Naive B cell (primary cell): Measurements from ENCODE around the gene CORO2B. TPM values are rescaled to one million over a fixed set of nuclear protein-coding genes. Genes with fewer than 3 reads are reported as not detected.

Source experiments
- ATAC-seq, 2 donors: fragments of 150-1000 bp; cut with Tn5 transposase; 2 replicates each; pipeline ENCODE4 v1.10.0; 2021; ENCODE audit warnings: low read depth in 2 of 2, mild to moderate bottlenecking in 2 of 2, moderate library complexity in 2 of 2
- DNase-seq: peaks from one replicate; pipeline ENCODE4 v3.0.0; 2022
- H3K27ac Mint-ChIP-seq, 6 donors: one replicate each; pipeline ENCODE4 v1.8.0; 2020 to 2022; ENCODE audit warnings: mild to moderate bottlenecking in 6 of 6, mixed read lengths in 6 of 6, moderate library complexity in 5 of 6, inconsistent platforms in 2 of 6
- H3K27me3 Mint-ChIP-seq, 3 donors: one replicate each; pipeline ENCODE4 v1.8.0; 2021 to 2022; ENCODE audit warnings: mixed read lengths in 3 of 3, mild to moderate bottlenecking in 1 of 3
- H3K36me3 Mint-ChIP-seq, 2 donors: one replicate each; pipeline ENCODE4 v1.8.0; 2020 to 2022; ENCODE audit warnings: mixed read lengths in 2 of 2, inconsistent platforms in 1 of 2, mild to moderate bottlenecking in 1 of 2
- H3K4me1 Mint-ChIP-seq, 3 donors: one replicate each; pipeline ENCODE4 v1.8.0; 2020 to 2022; ENCODE audit warnings: mixed read lengths in 3 of 3, inconsistent platforms in 1 of 3, mild to moderate bottlenecking in 1 of 3, moderate library complexity in 1 of 3
- H3K4me3 Mint-ChIP-seq, 8 donors: one replicate each; pipeline ENCODE4 v1.8.0; 2020 to 2022; ENCODE audit warnings: mild to moderate bottlenecking in 8 of 8, mixed read lengths in 8 of 8, moderate library complexity in 8 of 8, inconsistent platforms in 2 of 8
- H3K9me3 Mint-ChIP-seq, 7 donors: one replicate each; pipeline ENCODE4 v1.8.0; 2020 to 2022; ENCODE audit warnings: mixed read lengths in 7 of 7, mild to moderate bottlenecking in 5 of 7, inconsistent platforms in 2 of 7, moderate library complexity in 1 of 7
- polyA plus RNA-seq, 6 donors: library from polyadenylated mRNA; unstranded; fragments of 300-500 nt; fragmentation: Illumina TruSeq; gene quantifications; one replicate each; pipeline ENCODE4 v1.2.3, GENCODE V29; 2021; ENCODE audit warnings: low read depth in 6 of 6

Gene CORO2B
- polyA plus RNA-seq, 6 donors from 2014 or later, result 3.4 to 11.3 (median 4.8) TPM

DNA sequence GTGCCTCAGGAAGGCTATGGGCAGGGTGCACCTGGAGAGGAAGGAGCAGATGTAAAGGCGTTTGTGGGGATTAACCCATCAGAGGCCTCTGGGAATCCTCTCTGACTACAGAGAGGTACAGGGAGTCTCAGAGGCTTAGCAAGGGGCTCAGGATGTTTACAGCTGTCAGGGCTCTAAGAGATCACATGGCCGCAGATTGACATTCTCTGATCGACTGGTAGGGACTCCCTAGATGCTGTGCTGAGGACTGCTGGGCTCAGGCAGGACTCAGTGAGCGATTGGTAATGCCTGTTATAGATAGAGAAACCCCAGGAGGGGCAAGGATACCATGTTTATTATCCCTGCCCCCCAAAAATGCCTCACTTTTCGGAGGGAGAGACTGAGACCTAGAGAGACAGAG lies 103.5 kb downstream of the CORO2B start:
- no peaks in the 10 kb centered on the region for H3K36me3 Mint-ChIP-seq
- H3K27me3 Mint-ChIP-seq, result no peaks in the 10 kb centered on the region
- no peaks in the 10 kb centered on the region for H3K9me3 Mint-ChIP-seq
- DNase-seq (no peak), ATAC-seq (no peak)
- peak overlapping the region in 1 of 6 donors; percentile 16 for H3K27ac Mint-ChIP-seq
- no peak overlapping the region for H3K4me3 Mint-ChIP-seq
- H3K4me1 Mint-ChIP-seq, result peaks cover 3 to 15% (median 6%) of the 10 kb centered on the region in 3 donors

DNA sequence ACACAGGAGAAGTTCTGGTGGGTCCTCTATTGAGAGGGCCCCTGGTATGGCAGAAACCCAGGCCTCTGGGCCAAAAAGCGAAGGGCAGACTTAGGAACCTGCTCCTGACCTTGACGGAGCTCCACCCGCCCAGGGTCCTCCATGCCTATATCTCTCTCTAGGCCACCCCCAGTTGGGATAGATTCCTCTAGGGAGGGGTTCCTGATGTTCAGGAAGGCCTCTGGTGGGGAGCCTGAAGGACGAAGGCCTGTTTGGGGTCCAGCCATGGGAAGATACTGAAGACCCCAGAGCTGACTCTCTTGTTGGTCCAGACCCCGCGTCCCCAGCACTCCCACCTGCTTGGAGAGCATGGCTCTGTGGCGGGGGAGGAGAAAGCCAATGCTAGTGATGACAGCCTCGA lies 104.2 kb downstream of the CORO2B start:
- Mint-ChIP-seq H3K4me3 (no peak overlapping the region), H3K27me3 (no peaks in the 10 kb centered on the region), H3K36me3 (no peaks in the 10 kb centered on the region), H3K4me1 (peaks cover 0 to 11% (median under 1%) of the 10 kb centered on the region in 3 donors), H3K9me3 (no peaks in the 10 kb centered on the region), H3K27ac (no peak overlapping the region)
- DNase-seq, result no peak
- ATAC-seq, result no peak

DNA sequence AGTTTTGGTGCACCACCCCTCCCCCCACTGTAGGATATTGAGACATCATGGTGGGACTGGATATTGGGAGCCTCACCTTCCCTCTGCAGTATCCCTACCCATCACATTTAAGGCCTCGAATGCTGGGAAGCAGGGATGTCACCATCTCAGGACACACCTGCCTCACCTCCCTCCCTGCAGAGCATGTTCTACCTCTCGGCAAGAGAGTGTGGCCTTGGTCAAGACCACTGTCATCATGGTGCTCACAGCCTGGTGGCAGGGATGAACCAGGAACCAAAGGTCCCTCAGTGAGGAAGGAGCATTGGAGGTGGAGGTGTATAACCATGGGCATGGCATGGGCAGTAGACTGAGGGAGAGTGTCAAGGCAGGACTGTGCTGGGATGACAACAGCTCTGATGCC lies 104.8 kb downstream of the CORO2B start:
- Mint-ChIP-seq H3K4me3 (no peak overlapping the region), H3K27me3 (no peaks in the 10 kb centered on the region), H3K4me1 (peaks cover 0 to 8% (median 0%) of the 10 kb centered on the region in 3 donors), H3K36me3 (no peaks in the 10 kb centered on the region), H3K27ac (no peak overlapping the region), H3K9me3 (no peaks in the 10 kb centered on the region)
- ATAC-seq (no peak), DNase-seq (no peak)

DNA sequence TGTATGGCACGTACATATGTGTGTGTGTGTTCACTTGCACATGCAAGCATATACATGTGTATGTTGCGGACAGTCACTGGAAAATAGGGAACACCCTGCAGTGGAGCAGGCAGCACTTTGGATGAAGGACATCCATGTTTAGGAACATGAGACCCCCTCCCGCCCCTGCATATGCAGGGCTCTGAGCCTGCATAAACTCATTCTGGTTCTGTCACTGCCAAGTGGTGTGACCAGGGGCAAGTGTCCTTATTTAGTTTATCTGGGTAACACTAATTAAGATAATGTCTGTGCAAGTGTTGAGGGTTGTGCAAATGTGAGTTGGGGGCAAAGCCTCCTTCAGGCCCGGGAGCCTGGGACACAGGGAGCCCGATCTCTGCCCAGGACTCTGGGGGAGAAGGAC lies 105.7 kb downstream of the CORO2B start:
- Mint-ChIP-seq H3K27ac (peak overlapping the region in 1 of 6 donors; percentile 42), H3K9me3 (no peaks in the 10 kb centered on the region), H3K36me3 (no peaks in the 10 kb centered on the region), H3K4me1 (peaks cover 0 to 8% (median 0%) of the 10 kb centered on the region in 3 donors), H3K27me3 (no peaks in the 10 kb centered on the region), H3K4me3 (no peak overlapping the region)
- DNase-seq (no peak), ATAC-seq (no peak)

DNA sequence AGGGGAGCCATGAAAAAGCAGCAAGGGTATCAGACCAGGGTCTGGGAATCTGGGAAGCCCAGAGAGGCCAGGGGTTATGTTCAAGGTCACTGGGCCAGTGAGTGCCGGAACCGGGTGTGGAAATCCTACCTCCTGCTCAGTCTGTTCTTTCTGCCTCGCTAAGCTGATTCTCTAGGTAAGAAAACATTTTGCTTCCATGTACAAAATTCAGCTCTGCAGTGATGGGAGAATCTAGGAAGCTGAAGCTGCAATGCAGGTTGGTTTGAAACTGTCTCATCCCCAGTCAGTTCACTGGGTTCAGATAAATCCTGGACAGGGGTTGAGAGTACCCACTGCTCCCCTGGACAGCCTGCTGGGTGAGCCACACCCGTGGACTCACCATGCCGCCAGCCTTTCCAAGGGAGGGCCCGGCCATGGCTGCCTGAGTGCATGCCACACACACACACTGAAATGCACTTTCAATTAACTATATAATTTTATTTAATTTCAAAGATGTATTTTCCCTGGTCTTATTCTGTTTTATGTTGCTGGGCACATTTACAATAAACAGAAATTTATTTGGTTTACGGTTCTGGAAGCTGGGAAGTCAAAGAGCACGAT lies 108.4 kb downstream of the CORO2B start:
- Mint-ChIP-seq H3K27me3 (no peaks in the 10 kb centered on the region), H3K4me3 (no peak overlapping the region)
- ATAC-seq, result no peak

GRCh38 chr15:68691705-68692104 lies 112.9 kb downstream of the CORO2B start:
- DNase-seq, result no peak
- H3K27me3 Mint-ChIP-seq, result no peaks in the 10 kb centered on the region
- H3K4me3 Mint-ChIP-seq, result no peak overlapping the region
- H3K9me3 Mint-ChIP-seq, result no peaks in the 10 kb centered on the region
- peak overlapping the region in 1 of 6 donors; percentile 26 for H3K27ac Mint-ChIP-seq
- no peak for ATAC-seq
- H3K4me1 Mint-ChIP-seq, result peaks cover 0 to 4% (median 2%) of the 10 kb centered on the region in 3 donors
- H3K36me3 Mint-ChIP-seq, result peaks cover 0 to 11% of the 10 kb centered on the region in 2 donors

More for the DNA sequence above, 108.4 kb downstream of the CORO2B start:
- Mint-ChIP-seq H3K27ac (peak overlapping the region in 1 of 6 donors; percentile 45), H3K36me3 (no peaks in the 10 kb centered on the region), H3K4me1 (peaks cover 0 to 4% (median 0%) of the 10 kb centered on the region in 3 donors), H3K9me3 (no peaks in the 10 kb centered on the region)
- DNase-seq, result no peak

- Mint-ChIP-seq H3K4me1 (peaks cover 0 to 9% (median 2%) of the 10 kb centered on the region in 3 donors), H3K9me3 (no peaks in the 10 kb centered on the region), H3K27ac (peak overlapping the region in 1 of 6 donors; percentile 8), H3K4me3 (no peak overlapping the region), H3K36me3 (peaks cover 0 to 19% of the 10 kb centered on the region in 2 donors), H3K27me3 (no peaks in the 10 kb centered on the region)
- ATAC-seq (no peak), DNase-seq (no peak)
Measured at GRCh38 chr15:68693071-68693470, 114.3 kb downstream of the CORO2B start.

GRCh38 chr15:68694111-68694510 lies 115.3 kb downstream of the CORO2B start:
- DNase-seq (no peak), ATAC-seq (no peak)
- Mint-ChIP-seq H3K27me3 (peaks cover 0 to 6% (median 0%) of the 10 kb centered on the region in 3 donors), H3K9me3 (no peaks in the 10 kb centered on the region), H3K27ac (peak overlapping the region in 1 of 6 donors; percentile 23), H3K4me3 (no peak overlapping the region), H3K4me1 (peaks cover 2 to 9% (median 6%) of the 10 kb centered on the region in 3 donors), H3K36me3 (peaks cover 0 to 19% of the 10 kb centered on the region in 2 donors)

DNA sequence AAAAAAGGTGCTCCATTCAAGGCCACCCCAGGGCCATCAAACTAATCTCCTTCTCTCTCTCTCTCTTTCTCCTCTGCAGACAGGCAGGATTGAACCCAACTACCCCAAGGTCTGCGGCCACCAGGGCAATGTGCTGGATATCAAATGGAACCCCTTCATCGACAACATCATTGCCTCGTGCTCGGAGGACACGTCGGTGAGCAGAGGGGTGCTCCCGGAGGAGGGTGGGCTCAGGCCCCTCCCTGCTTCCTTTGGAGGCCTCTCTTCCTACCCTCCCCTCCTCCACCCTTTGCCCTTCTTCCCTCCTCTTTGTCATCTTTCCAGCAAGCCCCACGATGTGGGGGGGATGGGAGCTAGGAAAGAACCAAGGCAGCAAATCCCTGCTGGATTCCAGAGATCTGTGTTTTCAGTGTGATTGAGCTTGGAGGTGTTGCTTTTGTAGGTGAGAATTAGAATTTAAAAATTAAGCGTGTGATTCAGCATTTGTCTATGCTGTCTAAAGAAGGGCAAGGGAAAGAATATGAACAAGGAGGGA lies 116.3 kb downstream of the CORO2B start:
- Mint-ChIP-seq H3K4me3 (no peak overlapping the region), H3K27me3 (peaks cover 0 to 6% (median 0%) of the 10 kb centered on the region in 3 donors), H3K4me1 (peaks cover 2 to 9% (median 6%) of the 10 kb centered on the region in 3 donors), H3K9me3 (no peaks in the 10 kb centered on the region), H3K27ac (no peak overlapping the region), H3K36me3 (peaks cover 0 to 19% of the 10 kb centered on the region in 2 donors)
- ATAC-seq (no peak), DNase-seq (no peak)

DNA sequence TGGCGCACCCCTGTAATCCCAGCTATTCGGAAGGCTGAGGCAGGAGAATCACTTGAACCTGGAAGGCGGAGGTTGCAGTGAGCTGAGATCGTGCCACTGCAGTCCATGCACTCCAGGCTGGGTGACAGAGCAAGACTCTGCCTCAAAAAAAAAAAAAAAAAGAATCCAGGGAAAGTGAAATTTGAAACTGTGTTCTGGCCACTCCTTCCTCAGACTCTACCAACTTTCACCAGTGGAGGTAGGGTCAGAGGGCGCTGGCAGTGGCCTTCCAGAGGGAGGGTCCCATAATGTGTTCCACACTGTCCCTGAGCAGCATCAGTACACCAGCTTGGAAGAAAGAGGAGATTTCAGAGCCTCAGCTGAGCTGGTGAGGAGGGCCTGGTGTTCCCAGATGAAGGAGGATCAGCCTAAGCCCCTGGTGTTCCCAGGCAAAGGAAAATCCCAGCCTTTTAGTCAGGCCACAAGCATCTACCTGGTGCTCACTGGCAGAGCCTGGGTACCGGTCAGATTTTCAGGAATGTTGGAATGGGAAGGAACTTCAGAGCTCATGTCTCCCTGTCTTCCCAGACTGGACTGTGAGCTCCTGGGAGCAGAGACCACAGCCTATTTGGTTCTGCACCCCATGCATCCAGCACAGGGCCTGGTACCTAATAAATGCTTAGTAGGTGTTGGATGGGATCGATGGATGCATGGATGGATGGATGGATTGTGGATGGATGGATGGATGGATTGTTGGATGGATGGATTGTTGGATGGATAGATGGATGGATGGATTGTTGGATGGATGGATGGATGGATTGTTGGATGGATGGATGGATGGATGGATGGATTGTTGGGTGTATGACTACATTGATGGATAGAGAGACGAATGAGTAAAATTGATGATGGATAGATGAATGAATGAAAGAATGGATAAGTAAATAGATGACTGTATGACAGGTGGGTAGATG lies 117.9 kb downstream of the CORO2B start:
- H3K4me1 Mint-ChIP-seq, result peaks cover 2 to 9% (median 6%) of the 10 kb centered on the region in 3 donors
- H3K4me3 Mint-ChIP-seq, result no peak overlapping the region
- H3K27me3 Mint-ChIP-seq, result peaks cover 0 to 6% (median 0%) of the 10 kb centered on the region in 3 donors
- peak overlapping the region in 1 of 6 donors; percentile 8 for H3K27ac Mint-ChIP-seq
- H3K9me3 Mint-ChIP-seq, result no peaks in the 10 kb centered on the region
- DNase-seq, result no peak
- peaks cover 0 to 19% of the 10 kb centered on the region in 2 donors for H3K36me3 Mint-ChIP-seq
- ATAC-seq, result no peak

GRCh38 chr15:68697711-68698690 lies 119.2 kb downstream of the CORO2B start:
- ATAC-seq, result no peak
- Mint-ChIP-seq H3K4me1 (peaks cover under 1 to 8% (median 6%) of the 10 kb centered on the region in 3 donors), H3K27me3 (peaks cover 0 to 6% (median 0%) of the 10 kb centered on the region in 3 donors), H3K36me3 (peaks cover 0 to 19% of the 10 kb centered on the region in 2 donors), H3K27ac (no peak overlapping the region), H3K4me3 (no peak overlapping the region), H3K9me3 (peaks cover 0 to 1% (median 0%) of the 10 kb centered on the region in 7 donors)
- no peak for DNase-seq

GRCh38 chr15:68698708-68699107 lies 119.9 kb downstream of the CORO2B start:
- peaks cover 0 to 19% of the 10 kb centered on the region in 2 donors for H3K36me3 Mint-ChIP-seq
- no peak for ATAC-seq
- peaks cover 0 to 6% (median 6%) of the 10 kb centered on the region in 3 donors for H3K4me1 Mint-ChIP-seq
- no peak for DNase-seq
- H3K27me3 Mint-ChIP-seq, result peaks cover 0 to 6% (median 0%) of the 10 kb centered on the region in 3 donors
- H3K4me3 Mint-ChIP-seq, result no peak overlapping the region
- peaks cover 0 to 1% (median 0%) of the 10 kb centered on the region in 7 donors for H3K9me3 Mint-ChIP-seq
- H3K27ac Mint-ChIP-seq, result peak overlapping the region in 2 of 6 donors; percentile 29 to 59
